GM12878 (cell line): Measurements from ENCODE around the gene FAM98C. TPM values are rescaled to one million over a fixed set of nuclear protein-coding genes. Genes with fewer than 3 reads are reported as not detected.

Experiments used
- FOS ChIP-seq: IDR thresholded peaks from 3 replicates; pipeline ENCODE4 v1.6.1; 2011; ENCODE audit warnings: borderline replicate concordance; ENCODE audit not compliant: insufficient read length; ENCODE audit errors: extremely low read depth
- IRF3 ChIP-seq: fragments of 450-650 bp; IDR thresholded peaks from 2 replicates; pipeline ENCODE4 v1.6.1; 2014; ENCODE audit warnings: mild to moderate bottlenecking
- IRF4 ChIP-seq: IDR thresholded peaks from 2 replicates; pipeline ENCODE4 v1.6.1; 2011; ENCODE audit warnings: low read depth, low read length
- NFXL1 ChIP-seq: fragments of 450-650 bp; IDR thresholded peaks from 2 replicates; pipeline ENCODE4 v1.6.1; 2017; ENCODE audit warnings: antibody characterized with exemption, mild to moderate bottlenecking, borderline replicate concordance
- PKNOX1 ChIP-seq: fragments of 450-650 bp; IDR thresholded peaks from 2 replicates; pipeline ENCODE4 v1.6.1; 2016; ENCODE audit warnings: mild to moderate bottlenecking
- SKIL ChIP-seq: fragments of 450-650 bp; IDR thresholded peaks from 2 replicates; pipeline ENCODE4 v1.6.1; 2017; ENCODE audit warnings: mild to moderate bottlenecking, low read depth, inconsistent platforms; ENCODE audit not compliant: poor library complexity, severe bottlenecking
- STAT3 ChIP-seq: IDR thresholded peaks from 2 replicates; pipeline ENCODE4 v1.6.1; 2011; ENCODE audit warnings: low read depth, low read length, improper control_type of control experiment
- polyA plus RNA-seq, 11 experiments: library from polyadenylated mRNA; depleted of rRNA in 4 of 11; unstranded in 6 of 11; stranded (reverse) in 5 of 11; fragments of >200 nt; fragmentation: Nextera tagmentation in 4 of 11; fragmentation: Illumina TruSeq in 1 of 11; extraction: Ambion mirVana in 4 of 11; extraction: Trizol in 1 of 11; gene quantifications; 1 replicate in 1 of 11; 2 replicates in 10 of 11; pipeline versions ENCODE4 v1.2.1 to v1.2.3, GENCODE V29; 2011 to 2016; ENCODE audit warnings: inconsistent platforms in 2 of 11, missing spikeins in 2 of 11, low read depth in 1 of 11
- total RNA-seq, 4 experiments: library from RNA; depleted of rRNA in 3 of 4; stranded (reverse); fragments of >200 nt in 3 of 4; fragmentation: Illumina TruSeq in 1 of 4; extraction: Trizol in 1 of 4; gene quantifications; 2 replicates each; pipeline versions ENCODE4 v1.2.1 to v1.2.3, GENCODE V29; 2013 to 2021
- TF ChIP-seq, protein P1 (sequence below): IDR thresholded peaks from 2 replicates; pipeline ENCODE4 v1.6.1; 2011; ENCODE audit warnings: borderline replicate concordance, low read depth, mild to moderate bottlenecking, moderate library complexity, mixed read lengths, low read length; ENCODE audit not compliant: insufficient read depth; ENCODE audit errors: extremely low read length

The FAM98C gene
- total and polyA plus RNA-seq, 10 of the 15 experiments (the other 5 are each of a cell fraction or from before 2014, with no cell fraction given) = 1.4 to 17.2 (median 9.5) TPM

GRCh38 chr19:38453596-38453995 is 50.7 kb downstream of the FAM98C start (continued):
- TF ChIP-seq, protein P1, sequence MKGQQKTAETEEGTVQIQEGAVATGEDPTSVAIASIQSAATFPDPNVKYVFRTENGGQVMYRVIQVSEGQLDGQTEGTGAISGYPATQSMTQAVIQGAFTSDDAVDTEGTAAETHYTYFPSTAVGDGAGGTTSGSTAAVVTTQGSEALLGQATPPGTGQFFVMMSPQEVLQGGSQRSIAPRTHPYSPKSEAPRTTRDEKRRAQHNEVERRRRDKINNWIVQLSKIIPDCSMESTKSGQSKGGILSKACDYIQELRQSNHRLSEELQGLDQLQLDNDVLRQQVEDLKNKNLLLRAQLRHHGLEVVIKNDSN = no peak
- no peak for TF ChIP-seq FOS
- TF ChIP-seq IRF3 = no peak
- no peak for TF ChIP-seq STAT3
- TF ChIP-seq SKIL = no peak
- TF ChIP-seq NFXL1 = no peak
- no peak for TF ChIP-seq PKNOX1
- TF ChIP-seq IRF4 = no peak
- TF ChIP-seq, all 136 proteins: peak for 0
